AG09309 (cell line): ENCODE measurements around the gene PCDH9.

Source experiments
- DNase-seq: peaks from one replicate; pipeline ENCODE4 v3.0.0-alpha.2; 2010; ENCODE audit warnings: low read depth
- H3K4me3 ChIP-seq: 2 replicates; pipeline ENCODE4 v1.5.1; 2011; ENCODE audit warnings: mild to moderate bottlenecking, low read depth, low read length, moderate library complexity; ENCODE audit not compliant: control insufficient read depth
- TF ChIP-seq, protein P1 (sequence below): IDR thresholded peaks from 2 replicates; pipeline ENCODE4 v1.5.1; 2011; ENCODE audit warnings: mild to moderate bottlenecking, low read depth, low read length, inconsistent platforms; ENCODE audit not compliant: insufficient read depth, control insufficient read depth; ENCODE audit errors: missing control alignments

PCDH9 gene

DNA sequence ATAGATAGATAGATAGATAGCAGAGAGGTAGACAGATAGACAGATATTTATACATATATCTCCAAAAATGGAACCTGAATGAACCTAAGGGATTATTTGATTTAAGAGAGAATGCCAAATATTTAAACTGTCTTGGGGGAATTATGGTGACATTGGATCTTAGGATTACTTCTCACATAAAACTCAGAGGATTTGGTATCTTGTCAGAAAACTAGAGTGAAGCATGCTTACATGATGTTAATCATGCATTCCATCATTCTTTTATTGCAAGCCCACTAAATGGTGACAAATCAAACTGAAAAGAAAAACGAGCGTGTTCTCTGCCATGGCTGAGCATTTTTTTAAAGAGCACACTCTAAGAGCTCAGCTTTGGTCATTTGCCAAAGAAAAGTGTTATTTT is 165.2 kb downstream of the PCDH9 start:
- H3K4me3 ChIP-seq: no peak overlapping the region
- DNase-seq: no peak
- TF ChIP-seq, protein P1, sequence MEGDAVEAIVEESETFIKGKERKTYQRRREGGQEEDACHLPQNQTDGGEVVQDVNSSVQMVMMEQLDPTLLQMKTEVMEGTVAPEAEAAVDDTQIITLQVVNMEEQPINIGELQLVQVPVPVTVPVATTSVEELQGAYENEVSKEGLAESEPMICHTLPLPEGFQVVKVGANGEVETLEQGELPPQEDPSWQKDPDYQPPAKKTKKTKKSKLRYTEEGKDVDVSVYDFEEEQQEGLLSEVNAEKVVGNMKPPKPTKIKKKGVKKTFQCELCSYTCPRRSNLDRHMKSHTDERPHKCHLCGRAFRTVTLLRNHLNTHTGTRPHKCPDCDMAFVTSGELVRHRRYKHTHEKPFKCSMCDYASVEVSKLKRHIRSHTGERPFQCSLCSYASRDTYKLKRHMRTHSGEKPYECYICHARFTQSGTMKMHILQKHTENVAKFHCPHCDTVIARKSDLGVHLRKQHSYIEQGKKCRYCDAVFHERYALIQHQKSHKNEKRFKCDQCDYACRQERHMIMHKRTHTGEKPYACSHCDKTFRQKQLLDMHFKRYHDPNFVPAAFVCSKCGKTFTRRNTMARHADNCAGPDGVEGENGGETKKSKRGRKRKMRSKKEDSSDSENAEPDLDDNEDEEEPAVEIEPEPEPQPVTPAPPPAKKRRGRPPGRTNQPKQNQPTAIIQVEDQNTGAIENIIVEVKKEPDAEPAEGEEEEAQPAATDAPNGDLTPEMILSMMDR: no peak

DNA sequence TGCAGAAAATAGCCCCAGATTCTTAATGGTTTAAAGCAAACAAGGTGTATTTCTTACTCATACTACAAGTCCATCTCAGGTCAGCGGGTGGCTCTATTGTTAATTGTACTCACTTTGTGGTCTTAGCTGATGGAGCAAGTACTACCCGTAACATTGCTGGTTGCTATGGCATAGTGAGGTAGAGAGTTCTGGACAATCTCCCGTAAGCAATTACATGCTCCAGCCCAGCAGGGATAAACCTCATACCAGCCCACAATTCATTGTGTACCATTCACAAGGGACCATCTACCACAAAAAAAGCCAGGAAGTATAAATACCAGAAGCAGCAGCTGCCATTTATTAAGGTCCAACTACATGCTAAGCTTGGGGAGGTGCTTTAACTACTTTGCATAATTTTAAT is 167.1 kb downstream of the PCDH9 start:
- no peak overlapping the region for H3K4me3 ChIP-seq
- DNase-seq: no peak
- TF ChIP-seq, protein P1: no peak

DNA sequence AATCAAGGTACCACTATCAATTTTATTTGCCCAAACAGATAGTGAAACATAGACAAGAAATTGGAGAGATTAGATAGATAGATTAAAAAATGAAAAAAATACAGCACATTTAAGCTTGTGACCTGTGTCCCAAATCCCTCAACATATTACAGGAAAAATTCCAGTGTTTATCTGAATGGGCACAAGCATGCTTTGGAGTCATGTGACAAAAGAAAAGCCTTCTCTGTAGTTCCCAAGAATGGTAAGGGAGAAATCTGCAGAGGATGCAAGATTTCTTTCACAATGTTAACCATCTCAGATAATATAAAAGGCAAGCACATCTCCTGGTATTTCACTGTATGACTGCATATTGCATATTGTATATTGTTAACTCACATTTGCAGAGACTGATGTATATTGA is 168.0 kb downstream of the PCDH9 start:
- DNase-seq: no peak
- TF ChIP-seq, protein P1: no peak
- no peak overlapping the region for H3K4me3 ChIP-seq

DNA sequence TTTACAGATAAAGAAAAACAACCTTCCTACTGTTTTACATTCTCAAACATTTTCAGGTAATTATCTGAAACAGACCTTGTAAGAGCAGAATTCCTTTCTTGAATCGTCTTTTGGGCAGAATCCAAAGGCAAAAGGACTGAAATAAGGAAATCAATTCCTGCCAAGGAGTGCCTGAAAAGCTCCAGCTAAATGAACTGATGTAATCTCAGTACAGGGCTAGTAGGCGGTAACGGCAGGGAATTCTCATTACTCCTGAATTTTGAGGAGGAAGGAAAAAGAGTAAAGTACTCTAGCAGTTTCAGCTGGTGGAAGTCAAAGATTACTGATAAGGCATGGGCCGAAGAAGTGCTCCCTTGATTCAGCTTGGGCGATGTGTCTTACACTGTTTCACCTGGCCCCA is 168.4 kb downstream of the PCDH9 start:
- TF ChIP-seq, protein P1: no peak
- DNase-seq: no peak
- no peak overlapping the region for H3K4me3 ChIP-seq

DNA sequence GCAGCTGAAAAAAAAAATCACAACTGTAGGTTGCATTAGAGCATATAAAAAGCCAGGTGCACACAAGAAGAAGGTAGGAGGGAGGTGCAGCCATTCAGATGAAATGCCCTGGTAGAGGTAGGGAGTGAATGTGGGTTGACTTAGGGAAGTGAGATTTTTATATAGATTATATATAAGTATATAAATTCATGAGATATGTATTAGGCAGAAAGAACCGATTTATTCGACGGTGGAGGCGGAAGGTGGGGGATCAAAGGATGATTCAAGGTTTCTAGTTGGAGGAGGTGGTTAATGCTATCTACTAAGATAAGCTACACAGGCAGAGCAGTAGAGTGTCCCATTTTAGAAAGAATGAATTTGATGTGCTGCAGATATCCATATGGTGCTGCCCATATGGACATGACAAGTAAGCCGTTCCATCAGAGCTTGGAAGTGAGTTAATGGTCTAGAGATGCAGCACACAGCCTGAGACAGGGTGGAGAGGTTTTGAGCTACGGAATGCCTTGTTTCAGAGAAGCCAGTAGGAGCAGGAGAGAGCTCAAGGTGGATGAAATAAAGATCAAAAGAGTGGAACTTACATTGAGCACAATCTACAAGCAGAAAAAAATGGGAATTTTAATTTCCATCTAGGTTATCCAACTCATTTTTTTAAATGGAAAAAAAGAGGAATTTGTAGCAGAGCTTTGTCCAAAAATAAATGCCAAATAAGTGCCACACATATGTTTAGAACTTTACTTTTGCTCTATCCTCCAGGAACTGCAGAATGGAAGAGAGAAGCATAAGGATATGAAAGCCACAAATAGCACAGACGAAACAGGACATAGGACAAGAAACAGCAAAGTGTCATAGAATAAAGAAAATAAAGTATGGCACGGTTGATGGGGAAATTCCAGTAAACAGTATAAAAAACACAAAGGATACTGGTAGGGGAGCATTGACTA is 177.3 kb downstream of the PCDH9 start:
- H3K4me3 ChIP-seq: no peak overlapping the region
- DNase-seq: no peak
- TF ChIP-seq, protein P1: no peak

DNA sequence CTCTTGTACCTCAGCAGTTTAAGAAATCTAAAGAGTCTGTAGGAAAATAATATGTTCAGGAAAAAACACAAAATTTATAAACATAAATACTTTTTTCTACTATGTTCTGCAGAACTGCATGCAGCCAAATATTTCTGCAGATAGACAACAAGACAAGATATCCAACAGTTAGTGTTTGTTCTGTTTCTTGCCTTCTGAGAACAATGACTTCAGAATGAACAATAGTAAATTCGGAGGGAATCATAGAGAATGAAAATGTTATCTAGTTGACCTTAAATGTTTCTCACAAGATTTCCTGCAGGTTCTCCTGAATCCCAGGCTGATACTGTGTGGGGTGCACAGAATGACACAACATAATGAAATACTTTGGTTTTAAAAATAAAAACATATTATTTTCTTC is 180.4 kb downstream of the PCDH9 start:
- TF ChIP-seq, protein P1: no peak
- DNase-seq: no peak
- no peak overlapping the region for H3K4me3 ChIP-seq
